ENCODE data around the gene CUTA. TPM values are rescaled to one million over a fixed set of nuclear protein-coding genes. Genes with fewer than 3 reads are reported as not detected.
A peak's percentile ranks its signal among the peaks of the same experiment; 100 is the strongest.

Gene CUTA
- 384 TPM for total RNA-seq (ENCODE audit: unreplicated experiment)
- long read RNA-seq, transcript CUTA-203 (6 exons, 937 nt) = minor isoform, 49 of 279 reads
- long read RNA-seq, transcript CUTA-210 (6 exons, 769 nt) = minor isoform, 53 of 279 reads
- long read RNA-seq, transcript CUTA-214 (6 exons, 661 nt) = minor isoform, 29 of 279 reads
- long read RNA-seq, transcript CUTA-205 (5 exons, 1,054 nt) = major isoform, 134 of 279 reads
- long read RNA-seq, partial matches to known transcripts = 3 of 279 reads
- long read RNA-seq, other reads (novel, unspliced or antisense) = 9 of 279 reads

GRCh38 chr6:33417903-33418689 is at the start of gene CUTA:
Gene CUTA (minus strand): TSS chr6:33418107. CDS start chr6:33418000, 107 bp downstream.
- Mint-ChIP-seq H3K27me3 (ENCODE audit: unreplicated experiment) (peaks cover 27% of the 10 kb centered on the region), H3K4me1 (ENCODE audit: low read depth, unreplicated experiment) (peaks cover 47% of the 10 kb centered on the region), H3K36me3 (ENCODE audit: unreplicated experiment) (peaks cover 4% of the 10 kb centered on the region), H3K27ac (ENCODE audit: unreplicated experiment) (peak within 1 kb of the TSS; percentile 98), H3K9me3 (ENCODE audit: unreplicated experiment) (peaks cover 22% of the 10 kb centered on the region), H3K4me3 (ENCODE audit: unreplicated experiment) (peak within 1 kb of the TSS; percentile 97)
- peak; percentile 52 for TF ChIP-seq CTCF (IDR thresholded peaks at IDR 0.05; ENCODE audit: partially characterized antibody, unreplicated experiment)
- DNase-seq = peak; percentile 97

GRCh38 chr6:33467091-33467490 is 49.2 kb upstream of the CUTA start:
- H3K9me3 Mint-ChIP-seq (ENCODE audit: unreplicated experiment) = peaks cover 4% of the 10 kb centered on the region
- H3K27me3 Mint-ChIP-seq (ENCODE audit: unreplicated experiment) = peaks cover 2% of the 10 kb centered on the region
- TF ChIP-seq CTCF (IDR thresholded peaks at IDR 0.05; ENCODE audit: partially characterized antibody, unreplicated experiment) = no peak
- peaks cover 5% of the 10 kb centered on the region for H3K36me3 Mint-ChIP-seq (ENCODE audit: unreplicated experiment)
- H3K4me3 Mint-ChIP-seq (ENCODE audit: unreplicated experiment) = no peak overlapping the region
- no peaks in the 10 kb centered on the region for H3K4me1 Mint-ChIP-seq (ENCODE audit: low read depth, unreplicated experiment)
- no peak overlapping the region for H3K27ac Mint-ChIP-seq (ENCODE audit: unreplicated experiment)
- no peak for DNase-seq

GRCh38 chr6:33466075-33466735 is 48.3 kb upstream of the CUTA start:
- DNase-seq = no peak
- Mint-ChIP-seq H3K4me3 (ENCODE audit: unreplicated experiment) (no peak overlapping the region), H3K36me3 (ENCODE audit: unreplicated experiment) (peaks cover 5% of the 10 kb centered on the region), H3K9me3 (ENCODE audit: unreplicated experiment) (peaks cover 4% of the 10 kb centered on the region), H3K4me1 (ENCODE audit: low read depth, unreplicated experiment) (no peaks in the 10 kb centered on the region), H3K27me3 (ENCODE audit: unreplicated experiment) (peaks cover 2% of the 10 kb centered on the region), H3K27ac (ENCODE audit: unreplicated experiment) (no peak overlapping the region)
- no peak for TF ChIP-seq CTCF (IDR thresholded peaks at IDR 0.05; ENCODE audit: partially characterized antibody, unreplicated experiment)

GRCh38 chr6:33459226-33459625 is 41.3 kb upstream of the CUTA start:
- H3K27me3 Mint-ChIP-seq (ENCODE audit: unreplicated experiment) = peaks cover 9% of the 10 kb centered on the region
- no peak for TF ChIP-seq CTCF (IDR thresholded peaks at IDR 0.05; ENCODE audit: partially characterized antibody, unreplicated experiment)
- DNase-seq = no peak
- peaks cover 5% of the 10 kb centered on the region for H3K9me3 Mint-ChIP-seq (ENCODE audit: unreplicated experiment)
- H3K4me3 Mint-ChIP-seq (ENCODE audit: unreplicated experiment) = no peak overlapping the region
- peaks cover 6% of the 10 kb centered on the region for H3K36me3 Mint-ChIP-seq (ENCODE audit: unreplicated experiment)
- no peak overlapping the region for H3K27ac Mint-ChIP-seq (ENCODE audit: unreplicated experiment)
- peaks cover 2% of the 10 kb centered on the region for H3K4me1 Mint-ChIP-seq (ENCODE audit: low read depth, unreplicated experiment)

Measured in glutamatergic neuron (in vitro differentiated cells).